HG02798 (cell line): ENCODE measurements around the gene ACSS3.
A peak's percentile ranks its signal among the peaks of the same experiment; 100 is the strongest.

Experiments used
- ATAC-seq: cut with Tn5 transposase; IDR thresholded peaks from one replicate; pipeline ENCODE4 v1.9.1; 2021; ENCODE audit warnings: mild to moderate bottlenecking; ENCODE audit not compliant: unreplicated experiment, poor library complexity

Gene ACSS3

DNA sequence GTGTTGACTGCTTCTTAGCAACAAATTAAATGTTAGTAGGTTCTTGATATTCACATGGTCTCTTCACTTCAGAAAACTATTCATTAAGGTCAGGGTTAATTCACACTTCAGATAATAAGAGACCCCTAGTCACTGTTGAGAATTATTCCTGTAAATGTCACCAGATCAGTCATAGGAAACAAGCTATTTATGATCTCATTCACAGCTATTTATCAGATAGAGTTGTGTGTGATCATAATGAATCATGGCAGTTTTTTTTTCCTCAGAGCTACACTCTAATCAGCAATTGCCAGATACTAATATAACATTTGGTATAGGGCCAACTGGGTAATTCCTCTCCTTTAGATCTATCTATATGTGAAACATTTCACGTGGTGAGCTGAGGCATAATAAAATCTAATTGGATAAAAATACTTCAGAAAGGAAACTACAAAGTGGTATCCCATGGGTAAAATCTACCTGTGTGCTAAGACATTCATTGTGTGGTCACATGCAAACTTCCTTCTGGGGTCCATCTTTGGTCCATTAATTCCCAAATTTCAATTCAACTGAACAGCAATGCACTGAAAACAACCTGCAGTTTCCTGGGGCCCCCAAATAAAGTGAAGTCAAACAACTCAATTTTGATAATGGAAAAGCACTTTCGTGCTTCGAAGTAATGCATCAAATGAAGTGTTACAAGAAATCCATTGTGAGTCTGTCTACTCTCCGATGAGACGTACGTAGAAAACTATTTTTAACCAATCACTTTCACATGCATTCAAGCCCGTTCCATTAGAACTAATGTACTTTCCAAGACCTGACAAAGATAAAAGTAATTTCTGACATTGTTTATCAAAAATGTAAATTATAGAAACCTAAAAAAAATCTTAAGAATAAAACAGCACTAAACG is 197.0 kb downstream of the ACSS3 start:
- ATAC-seq = no peak

DNA sequence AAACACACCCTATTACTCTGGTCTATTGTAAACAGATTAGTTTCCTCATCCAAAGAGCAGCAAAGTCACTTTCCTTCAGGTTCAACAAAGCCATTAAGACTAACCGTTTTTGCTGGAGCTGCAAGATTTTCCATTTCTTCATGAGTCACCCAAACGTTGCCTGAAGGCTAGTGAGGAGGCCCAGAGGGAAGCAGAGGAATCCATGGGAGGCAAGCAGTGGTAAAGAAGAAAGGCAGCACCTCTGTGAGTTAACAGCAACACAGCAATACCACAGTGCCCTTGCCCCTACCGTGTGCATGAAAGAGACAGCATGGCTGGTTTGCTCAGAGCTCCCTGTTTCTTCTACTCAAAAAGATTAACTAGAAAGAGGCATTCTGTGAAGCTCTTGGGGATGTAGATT is 206.3 kb downstream of the ACSS3 start:
- no peak for ATAC-seq

- no peak for ATAC-seq
Measured at GRCh38 chr12:81288651-81289050, 210.8 kb downstream of the ACSS3 start.

- ATAC-seq = peak; percentile 49
Measured at GRCh38 chr12:81294325-81295190, 216.7 kb downstream of the ACSS3 start.

DNA sequence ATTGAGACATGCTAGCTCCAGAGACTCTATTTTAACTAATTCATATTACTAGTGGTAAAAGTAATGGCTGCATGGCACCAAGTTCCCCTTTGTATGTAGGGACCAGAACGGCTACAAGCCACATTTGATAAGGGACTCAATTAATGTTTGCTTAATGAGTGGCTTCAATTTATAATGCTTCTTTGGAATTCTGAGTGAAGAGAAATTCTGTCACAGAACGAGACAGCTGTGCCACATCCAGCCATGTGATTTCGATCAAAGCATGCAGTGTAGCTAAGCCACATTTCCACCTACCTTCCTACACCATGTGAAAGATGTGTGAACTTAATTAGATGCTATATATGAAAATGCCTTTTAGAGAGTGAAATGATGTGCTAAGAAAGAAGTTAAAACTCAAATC is 217.4 kb downstream of the ACSS3 start:
- no peak for ATAC-seq

DNA sequence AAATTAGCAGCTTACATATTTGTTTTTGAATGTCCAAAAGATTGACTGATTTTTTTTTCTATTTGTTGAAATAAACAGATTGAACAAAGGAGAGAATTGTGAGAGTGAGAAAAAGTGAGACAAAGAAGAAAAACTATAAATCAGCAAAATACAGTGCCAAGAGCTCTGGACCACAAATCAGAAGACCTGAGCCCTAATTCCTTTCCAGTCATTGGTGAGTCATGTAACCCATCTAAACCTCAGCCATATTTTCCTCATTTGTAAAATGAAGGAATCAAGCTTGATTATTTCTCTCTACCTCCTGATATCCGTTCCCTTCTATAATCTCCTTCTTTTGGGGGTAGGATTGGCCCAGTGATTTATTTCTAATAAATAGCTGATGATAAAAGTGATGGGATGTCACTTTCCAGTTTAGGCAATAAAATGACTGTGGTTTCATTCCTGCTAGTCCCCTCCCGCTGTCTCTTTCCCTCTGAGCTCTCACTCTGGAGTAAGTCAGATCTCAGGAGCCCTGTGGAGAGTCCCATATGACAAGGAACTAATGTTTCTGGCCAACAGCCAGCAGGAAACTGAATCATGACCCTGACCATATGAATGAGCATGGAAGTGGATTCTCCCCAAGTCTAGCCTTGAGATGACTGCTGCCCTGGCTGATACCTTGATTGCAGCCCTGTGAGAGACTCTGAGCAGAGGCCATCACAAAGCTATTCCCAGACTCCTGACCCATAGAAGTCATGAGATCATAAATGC is 218.9 kb downstream of the ACSS3 start:
- ATAC-seq = no peak

DNA sequence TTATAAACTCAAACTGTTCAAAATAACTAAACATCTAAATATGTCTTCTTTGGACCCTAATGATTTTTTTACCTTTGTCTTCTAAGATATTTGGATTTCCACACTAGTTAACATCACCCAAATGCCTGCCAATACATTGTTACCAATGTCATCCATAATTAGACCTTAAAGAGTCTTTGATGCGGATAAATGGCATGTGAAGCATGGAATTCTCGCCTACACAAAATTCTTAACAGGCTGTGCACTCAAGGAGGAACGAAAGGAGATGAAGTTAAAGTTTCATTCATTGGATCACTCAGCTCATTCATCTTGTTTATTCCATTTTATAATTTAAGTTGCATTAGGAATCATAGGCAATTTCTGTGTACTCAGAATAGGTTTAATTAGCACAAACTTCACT is 219.7 kb downstream of the ACSS3 start:
- no peak for ATAC-seq

GRCh38 chr12:81300454-81300853 is 222.6 kb downstream of the ACSS3 start:
- ATAC-seq = no peak

DNA sequence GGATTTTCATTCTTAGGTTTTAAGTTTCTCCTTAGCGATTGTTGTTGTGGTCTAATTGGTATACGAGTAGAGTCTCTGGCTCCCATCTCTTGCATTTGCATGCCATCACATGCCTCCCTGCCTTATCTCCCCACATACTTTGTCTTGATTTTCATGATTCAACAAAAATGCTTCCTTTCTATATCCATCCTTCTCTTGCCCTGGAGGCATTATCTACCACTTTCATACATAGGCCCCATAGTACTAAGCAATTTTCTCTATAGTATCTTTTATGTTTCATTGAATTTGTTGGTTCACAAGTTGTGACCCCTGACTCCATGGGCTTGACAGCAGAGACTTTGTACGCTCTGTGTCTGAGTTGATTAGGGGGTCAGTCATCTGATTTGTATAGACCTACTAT is 226.1 kb downstream of the ACSS3 start:
- no peak for ATAC-seq
